Measurements from ENCODE around the gene MGAT4A. TPM values are rescaled to one million over a fixed set of nuclear protein-coding genes. Genes with fewer than 3 reads are reported as not detected.

MGAT4A gene
- total and polyA plus RNA-seq, 2 of the 8 experiments (the other 6 are each of a cell fraction or from before 2014, with no cell fraction given) = 1.4 to 7.7 TPM

DNA sequence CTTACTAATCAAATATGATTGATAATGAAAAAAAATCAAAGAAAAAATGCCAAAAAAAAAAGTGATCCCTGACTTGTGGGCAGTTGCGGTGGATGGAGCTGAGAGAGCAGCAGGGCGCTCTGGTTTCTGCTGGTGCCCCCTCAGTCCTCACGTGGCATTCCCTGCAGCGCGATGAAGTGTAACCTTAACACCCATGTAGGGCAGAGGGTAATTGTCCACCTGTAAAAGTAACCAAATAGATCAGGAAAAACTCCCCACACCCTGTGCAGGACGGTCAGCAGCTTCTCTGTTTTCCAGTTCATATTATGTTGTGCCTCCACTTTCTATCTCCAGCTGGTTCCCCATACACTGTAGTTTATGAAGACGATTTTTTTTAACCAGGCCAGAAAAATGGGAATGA is 147.7 kb downstream of the MGAT4A start:
- Histone ChIP-seq H3K27me3 (replicated peaks in 1 of 4; ENCODE audit: control insufficient read depth in 3 of 4, extremely low read depth in 1 of 4, insufficient read depth in 3 of 4, low read length in 3 of 4) (no peaks in the 10 kb centered on the region), H3K56ac (replicated peaks; ENCODE audit: insufficient read length, low read depth, low read length) (no peak overlapping the region), H3K4me2 (ENCODE audit: insufficient read depth in 1 of 2, low read depth in 2 of 2, low read length in 2 of 2) (no peak overlapping the region), H3K27ac (ENCODE audit: low read depth, low read length) (no peak overlapping the region), H4K20me1 (replicated peaks in 1 of 2; ENCODE audit: control insufficient read depth in 1 of 2, insufficient read depth in 2 of 2, low read length in 2 of 2) (peaks cover 2 to 3% of the 10 kb centered on the region in 2 experiments), H3K23me2 (ENCODE audit: low read depth, low read length) (no peaks in the 10 kb centered on the region), H2BK15ac (ENCODE audit: low read length) (no peak overlapping the region), H3K4me1 (replicated peaks in 1 of 4; ENCODE audit: control insufficient read depth in 3 of 4, insufficient read depth in 4 of 4, low read length in 3 of 4) (no peaks in the 10 kb centered on the region), H2BK5ac (ENCODE audit: low read depth, low read length) (no peak overlapping the region), H3K9ac (replicated peaks in 1 of 4; ENCODE audit: extremely low read depth in 1 of 4, low read depth in 3 of 4, low read length in 3 of 4) (no peak overlapping the region), H3K14ac (ENCODE audit: insufficient read length) (no peak overlapping the region), H3K4ac (replicated peaks; ENCODE audit: insufficient read length, low read depth, low read length) (no peak overlapping the region), H2BK20ac (ENCODE audit: low read length) (no peak overlapping the region), H2AFZ (ENCODE audit: low read length) (no peak overlapping the region), H3K36me3 (ENCODE audit: control insufficient read depth in 2 of 4, insufficient read depth in 4 of 4, low read length in 3 of 4) (peaks cover 0 to 19% (median 8%) of the 10 kb centered on the region in 4 experiments; a peak in 6 of 8 replicates), H3K79me1 (ENCODE audit: low read depth, low read length) (no peaks in the 10 kb centered on the region), H4K8ac (ENCODE audit: extremely low read depth, insufficient read depth, low read length) (no peak overlapping the region), H2BK120ac (replicated peaks; ENCODE audit: low read depth, low read length) (no peak overlapping the region), H3K9me3 (ENCODE audit: insufficient read depth in 2 of 2, low read depth in 1 of 2, low read length in 1 of 2) (no peaks in the 10 kb centered on the region), H3K4me3 (ENCODE audit: extremely low read depth in 1 of 4, insufficient read depth in 2 of 4, low read depth in 3 of 4, low read length in 4 of 4) (no peak overlapping the region), H3K18ac (ENCODE audit: extremely low read depth, low read length) (no peak overlapping the region), H4K5ac (ENCODE audit: insufficient read length, low read depth, low read length) (no peak overlapping the region), H2BK12ac (ENCODE audit: low read depth, low read length) (no peak overlapping the region), H3K79me2 (ENCODE audit: control insufficient read depth in 1 of 2, insufficient read depth in 2 of 2, low read length in 2 of 2) (no peaks in the 10 kb centered on the region), H4K91ac (replicated peaks; ENCODE audit: insufficient read length, low read length) (no peak overlapping the region), H3K23ac (ENCODE audit: insufficient read length) (no peak overlapping the region), H2AK5ac (ENCODE audit: low read depth, low read length) (no peak overlapping the region)
- POLR2A ChIA-PET (ENCODE audit: partially characterized antibody) = no interaction called here
- CTCF ChIA-PET (ENCODE audit: partially characterized antibody) = interaction anchor here (1.2 to 4.6 kb wide), 2 partner anchors 8 to 15 kb away, joined by 3 to 26 read pairs; no protein-coding TSS in a partner anchor
- FAIRE-seq (no peak), DNase-seq (ENCODE audit: low read depth in 1 of 2, low spot score in 2 of 2) (no peak)
- 97% methylated on average over 7 of the region's 7 CpGs; no CpG with 5 or more reads in 1 of the 2 experiments for WGBS, 2 experiments (ENCODE audit: extremely low coverage in 1 of 2, insufficient coverage in 1 of 2, insufficient read length in 1 of 2, insufficient replicate concordance in 2 of 2, low coverage in 1 of 2, low lambda C conversion rate in 2 of 2, missing lambda C conversion rate in 1 of 2)
- TF ChIP-seq JUN (IDR thresholded peaks at IDR 0.05; ENCODE audit: low read depth, low read length) (no peak), TAF1 (IDR thresholded peaks at IDR 0.05; ENCODE audit: low read depth, low read length) (no peak), RNF2 (IDR thresholded peaks at IDR 0.05; ENCODE audit: borderline replicate concordance, low read depth, low read length, missing control alignments, poor library complexity, severe bottlenecking) (no peak), ZNF274 (IDR thresholded peaks at IDR 0.05; ENCODE audit: borderline replicate concordance, extremely low read depth, low read length) (no peak), EGR1 (IDR thresholded peaks at IDR 0.05; ENCODE audit: borderline replicate concordance, low read depth, low read length) (no peak), CTBP2 (IDR thresholded peaks at IDR 0.05; ENCODE audit: borderline replicate concordance, insufficient read depth, insufficient read length, low read length) (no peak), CBX8 (IDR thresholded peaks at IDR 0.05; ENCODE audit: borderline replicate concordance, low read depth, low read length) (no peak), CREB1 (IDR thresholded peaks at IDR 0.05) (no peak), BCL11A (IDR thresholded peaks at IDR 0.05; ENCODE audit: low read depth in 2 of 2, low read length in 2 of 2) (no peak), CHD2 (IDR thresholded peaks at IDR 0.05; ENCODE audit: low read length) (no peak), BACH1 (IDR thresholded peaks at IDR 0.05; ENCODE audit: low read length) (no peak), CTCF (IDR thresholded peaks at IDR 0.05; ENCODE audit: control extremely low read depth in 1 of 3, insufficient read depth in 1 of 3, low read depth in 1 of 3, low read length in 3 of 3) (no peak)

Data from H1 (cell line).